Stomach (tissue), 9 donors: ENCODE measurements around the gene TEPSIN. TPM values are rescaled to one million over a fixed set of nuclear protein-coding genes. Genes with fewer than 3 reads are reported as not detected.

Source experiments
- DNase-seq, 2 donors: peaks; one replicate each; pipeline versions ENCODE4 v3.0.0 to v3.0.0-alpha.2; 2013 to 2019
- H3K27ac ChIP-seq, 5 donors: fragments of 200-600 bp in 4 of 5; sonication (generic) in 4 of 5; one replicate each; pipeline ENCODE4 v1.5.1; 2013 to 2019; ENCODE audit warnings: mild to moderate bottlenecking in 1 of 5, moderate library complexity in 1 of 5
- H3K27me3 ChIP-seq, 3 donors: fragments of 200-600 bp; sonication (generic); one replicate each; pipeline ENCODE4 v1.5.1; 2017 to 2019; ENCODE audit warnings: mixed run types in 1 of 3
- H3K36me3 ChIP-seq, 4 donors: fragments of 200-600 bp; sonication (generic); 1 replicate in 3 of 4; 2 replicates in 1 of 4; pipeline ENCODE4 v1.5.1; 2016 to 2019
- H3K4me1 ChIP-seq, 4 donors: fragments of 200-600 bp; sonication (generic); one replicate each; pipeline ENCODE4 v1.5.1; 2016 to 2019
- H3K4me3 ChIP-seq, 4 donors: fragments of 200-600 bp; sonication (generic) in 3 of 4; one replicate each; pipeline ENCODE4 v1.5.1; 2016 to 2019; ENCODE audit warnings: mild to moderate bottlenecking in 1 of 4
- H3K9me3 ChIP-seq, 4 donors: fragments of 200-600 bp; sonication (generic); one replicate each; pipeline ENCODE4 v1.5.1; 2016 to 2019
- EP300 ChIP-seq: sonication (generic); formaldehyde crosslinking; IDR thresholded peaks from one replicate; pipeline ENCODE4 v1.6.1; 2017; ENCODE audit warnings: antibody characterized with exemption
- POLR2A ChIP-seq, 4 donors: fragments of 450-650 bp; IDR thresholded peaks; one replicate each; pipeline ENCODE4 v1.6.1; 2016; ENCODE audit warnings: antibody characterized with exemption in 4 of 4, control low read depth in 2 of 4, mild to moderate bottlenecking in 1 of 4, moderate library complexity in 1 of 4
- POLR2AphosphoS5 ChIP-seq, 3 donors: sonication (generic); formaldehyde crosslinking; IDR thresholded peaks; one replicate each; pipeline ENCODE4 v1.6.1; 2016; ENCODE audit warnings: antibody characterized with exemption in 3 of 3
- WGBS, 5 donors: extraction: QIAGEN DNeasy Blood & Tissue Kit in 3 of 5; methylation state at CpG; one replicate each; pipeline versions ENCODE4 v1.1.5 to v1.1.7; 2013 to 2018; 5-methylcytosine and 5-hydroxymethylcytosine counted together
- intact Hi-C: fragments of 100-400 bp; cut with DNase I; formaldehyde crosslinking; loops from one replicate; pipeline ENCODE4 v1.15.1; 2023; ENCODE audit warnings: low total_unique reads
- polyA plus RNA-seq, 3 donors: library from polyadenylated mRNA; stranded (reverse); fragments of 200-250 nt; gene quantifications; one replicate each; pipeline ENCODE4 v1.2.3, GENCODE V29; 2013
- total RNA-seq, 5 donors: library from RNA; depleted of rRNA; stranded (reverse); fragments of >200 nt; gene quantifications; one replicate each; pipeline versions ENCODE4 v1.1.0 to v1.2.3, GENCODE V29; 2014 to 2016
- TF ChIP-seq, protein P1 (sequence below), 7 experiments: fragments of 450-650 bp in 4 of 7; fragments of 200-600 bp in 3 of 7; sonication (generic) in 3 of 7; IDR thresholded peaks; one replicate each; pipeline ENCODE4 v1.5.1; 2016 to 2019; ENCODE audit warnings: antibody characterized with exemption in 7 of 7, control low read depth in 2 of 7, mild to moderate bottlenecking in 1 of 7
- donor health status: healthy with polysubstance abuse.
- donor health status: Bipolar disorder and iron deficiency.
- donor health status: healthy.

TEPSIN gene
- total and polyA plus RNA-seq, 8 donors, result 9.4 to 295 (median 21.4) TPM

DNA sequence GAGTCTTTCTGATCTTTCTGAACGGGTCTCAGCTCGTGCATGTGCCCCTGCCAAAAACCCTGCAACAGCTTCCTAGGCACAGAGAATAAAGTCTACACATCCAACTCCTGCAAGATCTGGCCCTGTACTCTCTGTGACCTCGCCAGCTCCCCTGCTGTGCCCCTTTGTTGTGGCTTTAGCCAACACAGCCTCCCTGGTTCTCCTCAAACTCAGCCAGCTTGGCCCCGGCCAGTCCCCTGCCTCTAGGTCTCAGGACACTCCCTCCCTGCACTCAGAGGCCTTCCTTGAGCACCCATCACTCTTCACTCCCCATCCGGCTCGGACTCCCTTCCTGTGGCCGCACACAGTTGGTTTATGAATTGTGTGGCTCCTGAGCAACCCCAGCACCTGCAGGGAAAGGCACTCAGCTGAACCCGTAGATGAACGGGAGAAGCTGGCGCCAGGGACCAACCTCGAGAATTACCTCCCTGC is 17.4 kb downstream of the TEPSIN start:
- TF ChIP-seq EP300, result no peak
- TF ChIP-seq POLR2A (IDR thresholded peaks at IDR 0.05), result no peak
- TF ChIP-seq, protein P1, sequence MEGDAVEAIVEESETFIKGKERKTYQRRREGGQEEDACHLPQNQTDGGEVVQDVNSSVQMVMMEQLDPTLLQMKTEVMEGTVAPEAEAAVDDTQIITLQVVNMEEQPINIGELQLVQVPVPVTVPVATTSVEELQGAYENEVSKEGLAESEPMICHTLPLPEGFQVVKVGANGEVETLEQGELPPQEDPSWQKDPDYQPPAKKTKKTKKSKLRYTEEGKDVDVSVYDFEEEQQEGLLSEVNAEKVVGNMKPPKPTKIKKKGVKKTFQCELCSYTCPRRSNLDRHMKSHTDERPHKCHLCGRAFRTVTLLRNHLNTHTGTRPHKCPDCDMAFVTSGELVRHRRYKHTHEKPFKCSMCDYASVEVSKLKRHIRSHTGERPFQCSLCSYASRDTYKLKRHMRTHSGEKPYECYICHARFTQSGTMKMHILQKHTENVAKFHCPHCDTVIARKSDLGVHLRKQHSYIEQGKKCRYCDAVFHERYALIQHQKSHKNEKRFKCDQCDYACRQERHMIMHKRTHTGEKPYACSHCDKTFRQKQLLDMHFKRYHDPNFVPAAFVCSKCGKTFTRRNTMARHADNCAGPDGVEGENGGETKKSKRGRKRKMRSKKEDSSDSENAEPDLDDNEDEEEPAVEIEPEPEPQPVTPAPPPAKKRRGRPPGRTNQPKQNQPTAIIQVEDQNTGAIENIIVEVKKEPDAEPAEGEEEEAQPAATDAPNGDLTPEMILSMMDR (IDR thresholded peaks at IDR 0.05), result no peak
- TF ChIP-seq POLR2AphosphoS5 (IDR thresholded peaks at IDR 0.05), result no peak
- no peak for DNase-seq
- Histone ChIP-seq H3K4me1 (peaks cover 19 to 26% (median 26%) of the 10 kb centered on the region in 4 donors), H3K36me3 (peaks cover 0 to 36% (median 24%) of the 10 kb centered on the region in 4 donors), H3K27me3 (no peaks in the 10 kb centered on the region), H3K4me3 (peak overlapping the region in 3 of 4 donors; percentile 83 to 92 (median 88)), H3K9me3 (no peaks in the 10 kb centered on the region), H3K27ac (no peak overlapping the region)
- intact Hi-C loops, result no loop called here
- 58 to 72% (median 65%) methylated on average over 11 of the region's 11 CpGs for WGBS, 5 donors

DNA sequence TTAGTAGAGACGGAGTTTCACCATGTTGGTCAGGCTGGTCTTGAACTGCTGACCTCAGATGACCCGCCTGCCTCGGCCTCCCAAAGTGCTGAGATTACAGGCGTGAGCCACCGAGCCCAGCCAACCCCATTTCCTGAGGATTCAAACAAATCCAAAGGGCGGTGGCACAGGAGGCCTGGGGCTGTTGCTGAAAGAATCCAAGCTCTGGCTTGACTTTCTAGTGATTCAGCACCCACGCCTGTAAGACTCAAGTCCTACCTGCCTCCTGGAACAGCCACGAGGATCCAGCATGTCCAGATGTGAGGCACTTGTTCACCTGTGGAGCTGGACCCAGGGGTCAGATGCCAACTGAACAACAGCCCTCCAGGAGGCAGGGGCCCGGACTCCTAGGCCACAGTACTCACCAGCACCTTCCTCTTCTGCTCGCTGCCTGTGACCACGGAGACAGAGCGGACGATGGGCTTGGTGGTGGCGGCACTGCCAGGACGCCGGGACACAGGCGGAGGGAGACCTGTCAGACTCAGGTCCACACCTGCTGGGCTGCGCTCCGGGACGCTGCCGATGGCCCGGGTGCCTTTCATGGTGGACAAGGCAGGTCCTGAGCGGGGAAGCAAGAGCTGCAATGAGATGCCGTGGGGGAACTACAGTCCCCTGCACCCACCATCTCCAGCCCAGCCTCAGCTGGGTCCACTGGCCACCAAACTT is 19.2 kb downstream of the TEPSIN start:
- Histone ChIP-seq H3K4me3 (no peak overlapping the region), H3K9me3 (no peaks in the 10 kb centered on the region), H3K27ac (no peak overlapping the region), H3K4me1 (peaks cover 19 to 26% (median 26%) of the 10 kb centered on the region in 4 donors), H3K27me3 (no peaks in the 10 kb centered on the region), H3K36me3 (peaks cover 0 to 36% (median 24%) of the 10 kb centered on the region in 4 donors)
- no peak for TF ChIP-seq POLR2A (IDR thresholded peaks at IDR 0.05)
- no peak for TF ChIP-seq POLR2AphosphoS5 (IDR thresholded peaks at IDR 0.05)
- no peak for TF ChIP-seq EP300
- TF ChIP-seq, protein P1 (IDR thresholded peaks at IDR 0.05), result no peak
- WGBS, 5 donors, result 94 to 96% (median 94%) methylated on average over 23 to 24 of the region's 24 CpGs
- DNase-seq, result no peak
- intact Hi-C loops, result no loop called here

DNA sequence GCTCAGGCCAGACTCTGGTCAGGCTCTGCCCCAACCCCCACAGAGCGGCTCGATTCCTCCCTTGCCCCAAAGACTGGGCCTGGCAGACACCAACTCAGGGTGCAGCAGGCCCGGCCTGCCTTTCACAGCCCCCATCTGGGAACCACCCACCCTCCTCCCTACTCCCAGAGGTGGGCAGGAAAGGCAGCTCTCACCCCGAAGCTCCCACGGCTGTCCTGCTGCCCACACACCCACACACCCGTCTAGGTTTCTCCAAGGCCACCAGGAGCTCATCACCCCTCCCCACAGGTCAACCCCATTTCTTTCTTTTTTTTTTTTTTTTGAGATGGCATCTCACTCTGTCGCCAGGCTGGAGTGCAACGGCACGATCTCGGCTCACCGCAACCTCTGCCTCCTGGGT is 19.9 kb downstream of the TEPSIN start:
- Histone ChIP-seq H3K27ac (no peak overlapping the region), H3K4me3 (no peak overlapping the region), H3K27me3 (no peaks in the 10 kb centered on the region), H3K9me3 (no peaks in the 10 kb centered on the region), H3K4me1 (peaks cover 19 to 26% (median 26%) of the 10 kb centered on the region in 4 donors), H3K36me3 (peaks cover 0 to 36% (median 24%) of the 10 kb centered on the region in 4 donors)
- 93 to 98% (median 97%) methylated on average over 9 to 11 of the region's 11 CpGs for WGBS, 5 donors
- DNase-seq, result no peak
- intact Hi-C loops, result no loop called here
- no peak for TF ChIP-seq EP300
- TF ChIP-seq, protein P1 (IDR thresholded peaks at IDR 0.05), result no peak
- TF ChIP-seq POLR2AphosphoS5 (IDR thresholded peaks at IDR 0.05), result no peak
- TF ChIP-seq POLR2A (IDR thresholded peaks at IDR 0.05), result no peak

DNA sequence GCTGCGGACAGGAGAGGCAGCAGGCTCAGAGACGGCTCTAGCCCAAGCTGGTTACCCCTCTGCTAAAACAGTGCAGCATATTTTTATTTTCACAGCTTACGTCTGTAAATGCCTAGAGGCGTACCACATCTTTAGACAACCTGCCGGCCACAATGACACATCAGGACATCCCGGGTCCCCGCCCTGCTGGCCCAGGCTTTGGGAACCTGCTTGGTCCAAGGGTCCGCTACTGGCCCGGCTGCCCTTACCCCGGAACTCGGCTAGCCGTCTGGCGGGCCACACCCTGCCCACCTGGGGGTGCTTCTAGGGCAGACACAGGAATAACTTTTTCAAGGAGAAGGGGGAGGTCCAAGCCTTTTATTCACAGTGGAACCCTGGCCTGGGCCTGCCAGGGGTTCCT is 20.4 kb downstream of the TEPSIN start:
- TF ChIP-seq POLR2AphosphoS5 (IDR thresholded peaks at IDR 0.05), result no peak
- Histone ChIP-seq H3K4me3 (no peak overlapping the region), H3K27me3 (no peaks in the 10 kb centered on the region), H3K9me3 (no peaks in the 10 kb centered on the region), H3K27ac (no peak overlapping the region), H3K4me1 (peaks cover 15 to 21% (median 21%) of the 10 kb centered on the region in 4 donors), H3K36me3 (peaks cover 0 to 36% (median 24%) of the 10 kb centered on the region in 4 donors)
- DNase-seq, result no peak
- 86 to 91% (median 88%) methylated on average over 9 to 13 of the region's 13 CpGs for WGBS, 5 donors
- intact Hi-C loops, result no loop called here

DNA sequence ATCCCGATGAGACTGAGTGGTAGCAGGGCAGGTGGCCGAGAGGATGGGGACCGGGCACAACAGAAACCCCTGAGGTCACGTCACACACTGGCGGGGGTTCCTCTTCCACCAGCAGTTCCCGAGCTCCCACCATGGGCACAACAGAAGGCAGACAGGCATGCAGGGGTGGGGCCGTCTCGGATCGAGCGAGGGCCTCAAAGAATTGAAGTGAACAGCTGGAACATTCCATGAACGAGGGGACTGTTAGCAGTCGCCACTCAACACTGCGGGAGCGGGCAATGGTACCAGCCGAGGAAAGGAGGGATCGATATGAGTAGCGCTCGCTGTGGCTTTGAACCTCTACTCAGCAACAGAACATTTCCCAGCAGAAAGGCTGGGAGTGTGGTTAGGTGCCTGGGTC is 21.4 kb downstream of the TEPSIN start:
- intact Hi-C loops, result no loop called here
- DNase-seq, result no peak
- H3K27me3 ChIP-seq, result no peaks in the 10 kb centered on the region
- H3K27ac ChIP-seq, result no peak overlapping the region
- no peaks in the 10 kb centered on the region for H3K9me3 ChIP-seq
- TF ChIP-seq EP300 (no peak), POLR2A (IDR thresholded peaks at IDR 0.05) (no peak), POLR2AphosphoS5 (IDR thresholded peaks at IDR 0.05) (no peak)
- TF ChIP-seq, protein P1 (IDR thresholded peaks at IDR 0.05), result no peak
- H3K4me1 ChIP-seq, result peaks cover 11 to 15% (median 15%) of the 10 kb centered on the region in 4 donors
- no peak overlapping the region for H3K4me3 ChIP-seq
- peaks cover 0 to 36% (median 24%) of the 10 kb centered on the region in 4 donors for H3K36me3 ChIP-seq
- 91 to 94% (median 92%) methylated on average over 17 to 18 of the region's 18 CpGs for WGBS, 5 donors
